ENCODE measurements around the gene COL9A3. TPM values are rescaled to one million over a fixed set of nuclear protein-coding genes. Genes with fewer than 3 reads are reported as not detected.

Gene COL9A3
- total and polyA plus RNA-seq, 8 donors, result 1.7 to 183 (median 9.5) TPM

DNA sequence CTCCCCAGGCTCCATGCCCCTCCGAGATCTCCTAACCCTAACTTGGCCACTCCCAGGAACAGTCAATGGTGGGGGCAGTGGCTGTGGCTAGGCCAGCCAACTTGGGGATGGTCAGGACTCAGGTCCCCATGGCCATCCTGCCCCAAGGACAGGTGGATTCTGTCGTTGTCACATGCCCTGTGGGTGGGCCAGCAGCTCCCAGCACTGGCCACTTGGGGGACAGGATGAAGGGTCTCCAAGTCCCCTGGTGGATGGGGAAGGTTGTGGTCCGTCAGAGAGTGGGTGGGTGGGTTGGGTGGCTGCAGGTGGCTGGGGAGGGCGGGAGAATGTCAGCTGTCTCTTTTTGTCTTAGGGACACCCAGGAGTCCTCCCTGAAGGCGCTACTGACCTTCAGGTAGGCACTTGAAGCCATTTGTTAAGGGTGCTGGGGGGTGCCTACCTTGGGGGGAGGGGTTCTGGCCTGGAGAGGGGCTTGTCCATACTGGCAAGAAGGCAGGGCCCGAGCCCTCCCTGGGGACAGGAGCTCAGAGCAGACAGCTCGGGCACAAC lies 5.5 kb downstream of the COL9A3 start:
- H3K4me1 ChIP-seq, result peaks cover 0 to 7% (median 6%) of the 10 kb centered on the region in 3 donors
- H3K27ac ChIP-seq, result peak overlapping the region in 1 of 4 donors; percentile 51
- TF ChIP-seq, protein P1, sequence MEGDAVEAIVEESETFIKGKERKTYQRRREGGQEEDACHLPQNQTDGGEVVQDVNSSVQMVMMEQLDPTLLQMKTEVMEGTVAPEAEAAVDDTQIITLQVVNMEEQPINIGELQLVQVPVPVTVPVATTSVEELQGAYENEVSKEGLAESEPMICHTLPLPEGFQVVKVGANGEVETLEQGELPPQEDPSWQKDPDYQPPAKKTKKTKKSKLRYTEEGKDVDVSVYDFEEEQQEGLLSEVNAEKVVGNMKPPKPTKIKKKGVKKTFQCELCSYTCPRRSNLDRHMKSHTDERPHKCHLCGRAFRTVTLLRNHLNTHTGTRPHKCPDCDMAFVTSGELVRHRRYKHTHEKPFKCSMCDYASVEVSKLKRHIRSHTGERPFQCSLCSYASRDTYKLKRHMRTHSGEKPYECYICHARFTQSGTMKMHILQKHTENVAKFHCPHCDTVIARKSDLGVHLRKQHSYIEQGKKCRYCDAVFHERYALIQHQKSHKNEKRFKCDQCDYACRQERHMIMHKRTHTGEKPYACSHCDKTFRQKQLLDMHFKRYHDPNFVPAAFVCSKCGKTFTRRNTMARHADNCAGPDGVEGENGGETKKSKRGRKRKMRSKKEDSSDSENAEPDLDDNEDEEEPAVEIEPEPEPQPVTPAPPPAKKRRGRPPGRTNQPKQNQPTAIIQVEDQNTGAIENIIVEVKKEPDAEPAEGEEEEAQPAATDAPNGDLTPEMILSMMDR (IDR thresholded peaks at IDR 0.05), result no peak
- H3K9me3 ChIP-seq, result no peaks in the 10 kb centered on the region
- 64 to 76% methylated on average over 7 of the region's 7 CpGs for WGBS, 2 donors
- no peaks in the 10 kb centered on the region for H3K36me3 ChIP-seq
- intact Hi-C loops (cut with DNase I), result no loop called here
- H3K27me3 ChIP-seq, result peaks cover 0 to 1% (median 0%) of the 10 kb centered on the region in 4 donors
- FAIRE-seq (no peak), ATAC-seq (no peak), DNase-seq (peak in 1 of 6 donors; percentile 18)
- H3K4me3 ChIP-seq, result no peak overlapping the region

DNA sequence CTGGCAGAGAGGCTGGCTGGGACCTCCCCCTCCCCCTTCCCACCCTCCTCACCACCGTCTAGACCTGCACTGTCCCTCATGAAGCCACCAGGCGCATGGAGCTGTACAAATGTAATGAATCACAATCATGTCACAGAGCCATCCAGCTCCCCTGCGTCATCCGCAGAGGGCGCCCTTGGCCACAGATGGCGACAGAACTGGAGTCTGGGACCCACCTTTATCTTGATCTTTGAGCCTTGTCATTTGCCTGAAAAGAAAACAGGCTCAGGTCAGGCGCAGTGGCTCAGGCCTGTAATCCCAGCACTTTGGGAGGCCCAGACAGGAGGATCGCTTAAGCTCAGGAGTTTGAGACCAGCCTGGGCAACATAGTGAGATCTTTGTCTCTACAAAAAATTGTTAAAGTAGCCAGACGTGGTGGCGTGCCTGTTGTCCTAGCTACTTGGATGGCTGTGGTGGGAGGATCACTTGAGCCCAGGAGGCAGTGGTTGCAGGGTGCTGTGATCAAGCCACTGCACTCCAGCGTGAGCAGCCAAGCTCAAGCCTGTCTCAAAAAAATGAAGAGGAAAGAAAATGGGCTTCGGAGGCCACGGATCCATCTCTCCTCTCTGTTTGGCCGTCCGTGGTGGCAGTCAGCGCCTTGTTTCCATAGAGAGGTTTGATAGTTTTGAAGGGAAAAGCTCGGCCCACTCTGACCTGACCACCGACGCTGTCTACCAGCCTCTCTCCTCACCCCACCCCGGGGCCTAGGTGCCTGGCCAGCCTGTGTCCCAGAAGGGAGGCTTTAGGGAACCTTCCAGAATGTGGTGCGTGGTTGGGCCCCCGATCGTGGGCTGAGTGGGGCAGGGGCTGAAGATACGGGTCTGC lies 6.2 kb downstream of the COL9A3 start:
- Histone ChIP-seq H3K36me3 (no peaks in the 10 kb centered on the region), H3K4me3 (no peak overlapping the region), H3K4me1 (peaks cover 0 to 7% (median 6%) of the 10 kb centered on the region in 3 donors), H3K27ac (peak overlapping the region; percentile 8 to 57 (median 46)), H3K27me3 (no peaks in the 10 kb centered on the region), H3K9me3 (no peaks in the 10 kb centered on the region)
- WGBS, 2 donors, result 75 to 76% methylated on average over 24 of the region's 24 CpGs
- peak in 2 of 6 donors; percentile 55 to 57 for DNase-seq
- ATAC-seq, result peak; percentile 8 to 53 (median 14)
- intact Hi-C loops (cut with DNase I), result no loop called here
- TF ChIP-seq, protein P1 (IDR thresholded peaks at IDR 0.05), result no peak
- FAIRE-seq, result no peak

DNA sequence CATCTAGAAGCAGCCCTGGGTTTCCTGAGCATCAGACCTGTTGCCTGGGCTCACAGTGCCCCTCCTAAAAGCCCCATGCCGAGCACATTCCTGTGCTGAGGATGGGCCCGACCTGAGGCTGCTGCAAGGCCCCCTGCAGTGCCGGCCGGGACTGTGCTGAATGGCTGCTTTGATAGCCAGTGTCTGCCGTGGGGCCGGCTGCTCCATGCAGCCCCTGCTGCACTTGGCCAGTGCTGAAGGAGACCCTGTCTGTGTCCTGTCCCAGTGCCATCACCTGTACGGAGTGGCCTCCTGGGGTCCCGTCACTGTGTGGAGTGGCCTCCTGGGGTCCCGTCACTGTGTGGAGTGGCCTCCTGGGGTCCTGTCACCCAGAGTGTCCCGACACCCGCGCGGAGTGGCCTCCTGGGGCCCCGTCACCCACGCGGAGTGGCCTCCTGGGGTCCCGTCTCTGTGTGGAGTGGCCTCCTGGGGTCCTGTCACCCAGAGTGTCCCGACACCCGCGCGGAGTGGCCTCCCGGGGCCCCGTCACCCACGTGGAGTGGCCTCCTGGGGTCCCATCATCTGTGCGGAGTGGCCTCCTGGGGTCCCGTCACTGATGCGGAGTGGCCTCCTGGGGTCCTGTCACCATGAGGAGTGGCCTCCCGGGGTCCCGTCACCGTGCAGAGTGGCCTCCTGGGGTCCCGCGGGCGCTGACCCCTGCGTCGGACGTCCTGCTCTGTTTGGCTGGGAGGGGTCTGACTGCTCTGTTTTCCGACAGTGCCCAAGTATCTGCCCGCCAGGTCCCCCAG lies 7.0 kb downstream of the COL9A3 start:
- peak in 3 of 4 donors; percentile 5 to 48 (median 39) for ATAC-seq
- 58 to 61% methylated on average over 35 to 38 of the region's 38 CpGs for WGBS, 2 donors
- Histone ChIP-seq H3K27ac (peak overlapping the region; percentile 49 to 62 (median 54)), H3K27me3 (no peaks in the 10 kb centered on the region), H3K9me3 (no peaks in the 10 kb centered on the region), H3K36me3 (no peaks in the 10 kb centered on the region), H3K4me1 (peaks cover 0 to 7% (median 0%) of the 10 kb centered on the region in 3 donors), H3K4me3 (no peak overlapping the region)
- FAIRE-seq, result no peak
- intact Hi-C loops (cut with DNase I), result no loop called here
- TF ChIP-seq, protein P1 (IDR thresholded peaks at IDR 0.05), result no peak
- DNase-seq, result peak in 1 of 6 donors; percentile 62

DNA sequence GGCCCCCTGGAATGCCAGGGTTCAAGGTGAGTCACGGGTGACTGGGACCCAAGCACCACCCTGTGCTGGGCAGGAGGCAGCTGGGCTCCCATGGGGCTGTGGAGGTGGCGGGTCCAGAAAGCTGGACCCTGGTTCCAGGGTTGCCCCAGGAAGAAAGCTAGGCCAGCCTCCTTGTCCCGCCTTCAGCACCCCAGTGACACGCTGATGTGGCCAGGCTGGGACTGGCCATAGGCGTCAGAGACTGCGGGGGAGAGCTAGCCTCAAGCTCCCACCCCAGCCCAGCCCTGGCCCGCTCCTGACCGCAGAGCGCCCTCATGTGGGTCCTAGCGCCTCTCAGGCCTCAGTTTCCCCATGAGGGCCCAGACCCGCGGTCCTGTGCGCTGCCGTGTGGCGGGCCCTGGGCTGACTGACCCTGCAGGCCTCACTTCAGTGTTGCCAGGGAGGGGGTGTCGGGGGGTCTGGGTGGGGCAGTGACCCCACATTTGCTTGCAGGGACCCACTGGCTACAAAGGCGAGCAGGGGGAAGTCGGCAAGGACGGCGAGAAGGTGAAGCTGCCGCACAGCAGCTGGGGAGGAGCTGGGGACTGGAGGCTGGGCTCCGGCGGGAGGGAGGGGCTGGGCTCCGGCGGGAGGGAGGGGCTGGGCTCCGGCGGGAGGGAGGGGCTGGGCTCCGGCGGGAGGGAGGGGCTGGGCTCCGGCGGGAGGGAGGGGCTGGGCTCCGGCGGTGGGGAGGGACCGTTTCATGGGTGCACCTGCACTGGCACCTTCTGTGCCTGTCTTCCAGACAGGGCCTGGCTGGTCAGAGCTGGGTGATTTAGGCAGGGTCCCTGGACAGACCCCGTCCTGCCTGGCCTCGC lies 7.9 kb downstream of the COL9A3 start:
- H3K36me3 ChIP-seq, result no peaks in the 10 kb centered on the region
- no peaks in the 10 kb centered on the region for H3K9me3 ChIP-seq
- FAIRE-seq (no peak), DNase-seq (peak; percentile 61 to 83 (median 73)), ATAC-seq (peak; percentile 53 to 83 (median 70))
- H3K4me3 ChIP-seq, result peak overlapping the region in 1 of 4 donors; percentile 37
- WGBS, 2 donors, result 20 to 22% methylated on average over 24 to 32 of the region's 36 CpGs
- no peaks in the 10 kb centered on the region for H3K27me3 ChIP-seq
- H3K4me1 ChIP-seq, result peaks cover 0 to 7% (median 0%) of the 10 kb centered on the region in 3 donors
- intact Hi-C loops (cut with DNase I), result no loop called here
- H3K27ac ChIP-seq, result peak overlapping the region; percentile 49 to 62 (median 54)
- TF ChIP-seq, protein P1 (IDR thresholded peaks at IDR 0.05), result no peak

Data from pancreas (tissue), 10 donors.